HCT116 (cell line): Measurements from ENCODE around the gene UVSSA. TPM values are rescaled to one million over a fixed set of nuclear protein-coding genes. Genes with fewer than 3 reads are reported as not detected.
"Not testable (repeated sequence)": the region's sequence is repeated elsewhere in the genome, so short reads cannot be mapped to it uniquely, and the experiment has no call there.

Experiments
- ATAC-seq: fragments of 200-7000 bp; cut with Tn5 transposase; 2 replicates; pipeline ENCODE4 v1.9.1; 2020; ENCODE audit warnings: mild to moderate bottlenecking, moderate library complexity
- BruUV-seq: library from RNA; stranded (reverse); fragments of 400-500 nt; replicated peaks from 2 replicates; lab custom pipeline; 2021; lab: Mats Ljungman, UMichigan
- CTCF ChIA-PET: fragments of 300-600 bp; sonication (Branson Sonifier 250); formaldehyde crosslinking; loops from one replicate; lab custom pipeline; 2021; ENCODE audit warnings: antibody characterized with exemption; lab: Charles Lee
- POLR2A ChIA-PET: fragments of 300-600, 350-600 bp; sonication (Branson Sonifier 250); formaldehyde crosslinking; loops from one replicate; lab custom pipeline; 2021; ENCODE audit warnings: antibody characterized with exemption; lab: Charles Lee
- RAD21 ChIA-PET, 2 experiments: fragments of 300-600 bp; sonication (Branson Sonifier 250); formaldehyde crosslinking; loops; one replicate each; lab custom pipeline; 2023; ENCODE audit warnings: low total read pairs in 2 of 2; ENCODE audit not compliant: uncharacterized antibody in 2 of 2, unreplicated experiment in 2 of 2, low non-redundant PET in 1 of 2; lab: Charles Lee
- DNase-seq: peaks from one replicate; pipeline ENCODE4 v3.0.0-alpha.2; 2010; ENCODE audit warnings: low read depth, low spot score
- H2AFZ ChIP-seq: fragments of 200-600 bp; shearing (Covaris generic), sonication (generic); 2 replicates; pipeline ENCODE4 v1.6.1; 2017; ENCODE audit warnings: low read depth, mixed run types, mixed read lengths, antibody characterized with exemption, low read length; ENCODE audit not compliant: poor library complexity, severe bottlenecking
- H3K27ac ChIP-seq: 2 replicates; pipeline ENCODE4 v1.5.1; 2012; ENCODE audit warnings: low read depth, low read length
- H3K27me3 ChIP-seq: fragments of 200-600 bp; sonication (generic); 2 replicates; pipeline ENCODE4 v1.6.1; 2016; ENCODE audit warnings: mixed run types, low read length, mixed read lengths; ENCODE audit not compliant: insufficient read depth
- H3K36me3 ChIP-seq, 2 experiments: fragments of 200-500 bp in 1 of 2; fragments of 200-600 bp in 1 of 2; sonication (Bioruptor generic) in 1 of 2; sonication (generic) in 1 of 2; 2 replicates each; pipeline versions ENCODE4 v1.5.1 to v1.6.1; 2014 to 2016; ENCODE audit warnings: low read length in 2 of 2, inconsistent platforms in 1 of 2, mixed read lengths in 1 of 2, mixed run types in 1 of 2; ENCODE audit not compliant: insufficient read depth in 2 of 2, control insufficient read depth in 1 of 2
- H3K4me1 ChIP-seq, 2 experiments: fragments of 200-600 bp in 1 of 2; sonication (generic) in 1 of 2; 2 replicates each; pipeline versions ENCODE4 v1.5.1 to v1.6.1; 2012 to 2017; ENCODE audit warnings: low read length in 2 of 2, inconsistent platforms in 1 of 2, mild to moderate bottlenecking in 1 of 2, mixed read lengths in 1 of 2, mixed run types in 1 of 2, moderate library complexity in 1 of 2; ENCODE audit not compliant: insufficient read depth in 2 of 2, control insufficient read depth in 1 of 2
- H3K4me2 ChIP-seq: fragments of 200-600 bp; sonication (generic); 2 replicates; pipeline ENCODE4 v1.6.1; 2017; ENCODE audit warnings: mixed run types, low read length, mixed read lengths
- H3K4me3 ChIP-seq, 2 experiments: fragments of 200-600 bp in 1 of 2; sonication (generic) in 1 of 2; replicated peaks in 1 of 2; 2 replicates each; pipeline ENCODE4 v1.5.1; 2011 to 2016; ENCODE audit warnings: low read length in 2 of 2, control low read depth in 1 of 2, low read depth in 1 of 2, mild to moderate bottlenecking in 1 of 2, mixed read lengths in 1 of 2, mixed run types in 1 of 2
- H3K79me2 ChIP-seq: fragments of 200-600 bp; sonication (generic); 2 replicates; pipeline ENCODE4 v1.6.1; 2017; ENCODE audit warnings: mild to moderate bottlenecking, mixed run types, low read length, moderate library complexity, mixed read lengths; ENCODE audit not compliant: insufficient read depth
- H3K9ac ChIP-seq: fragments of 200-600 bp; sonication (generic); 2 replicates; pipeline ENCODE4 v1.6.1; 2016; ENCODE audit warnings: low read length, mixed read lengths
- H3K9me2 ChIP-seq: fragments of 200-600 bp; sonication (generic), shearing (Covaris generic); 2 replicates; pipeline ENCODE4 v1.6.1; 2017; ENCODE audit warnings: mixed run types, mild to moderate bottlenecking, moderate library complexity; ENCODE audit not compliant: insufficient read depth
- H3K9me3 ChIP-seq, 2 experiments: fragments of 200-500 bp in 1 of 2; fragments of 200-600 bp in 1 of 2; sonication (Bioruptor generic) in 1 of 2; sonication (generic) in 1 of 2; 2 replicates each; pipeline ENCODE4 v1.6.1; 2014 to 2017; ENCODE audit warnings: low read length in 2 of 2, mixed read lengths in 2 of 2, inconsistent platforms in 1 of 2, low read depth in 1 of 2, mild to moderate bottlenecking in 1 of 2, mixed run types in 1 of 2, moderate library complexity in 1 of 2; ENCODE audit not compliant: control insufficient read depth in 1 of 2, insufficient read depth in 1 of 2
- H4K20me1 ChIP-seq: fragments of 200-600 bp; sonication (generic), shearing (Covaris generic); 2 replicates; pipeline ENCODE4 v1.6.1; 2017; ENCODE audit warnings: mixed run types, mild to moderate bottlenecking, moderate library complexity; ENCODE audit not compliant: insufficient read depth
- intact Hi-C: fragments of 100-400 bp; cut with micrococcal nuclease; formaldehyde crosslinking; loops from 2 replicates; pipeline ENCODE4 v1.10.0; 2022
- total RNA-seq: library from RNA; stranded (reverse); gene quantifications from one replicate; pipeline ENCODE4 v1.2.1, GENCODE V29; 2021; ENCODE audit not compliant: unreplicated experiment

Gene UVSSA
- total RNA-seq, 1 experiment from 2014 or later: 30.5 TPM

GRCh38 chr4:1394554-1395388 lies 47.8 kb downstream of the UVSSA start:
- BruUV-seq, RAD21 ChIA-PET: not testable (repeated sequence)

GRCh38 chr4:1395389-1395820 lies 48.4 kb downstream of the UVSSA start:
- H3K4me2 ChIP-seq, H3K9ac ChIP-seq, H3K27me3 ChIP-seq, CTCF ChIA-PET, ATAC-seq, H3K27ac ChIP-seq, BruUV-seq, DNase-seq, H3K4me3 ChIP-seq, intact Hi-C loops, H3K79me2 ChIP-seq, H4K20me1 ChIP-seq, H3K9me2 ChIP-seq, H2AFZ ChIP-seq, POLR2A ChIA-PET, H3K4me1 ChIP-seq, H3K36me3 ChIP-seq, RAD21 ChIA-PET: not testable (repeated sequence)
- peaks cover 6 to 12% of the 10 kb centered on the region in 2 experiments; a peak in 3 of 4 replicates for H3K9me3 ChIP-seq

More at GRCh38 chr4:1394554-1395388, 47.8 kb downstream of the UVSSA start:
- H4K20me1 ChIP-seq, H3K27me3 ChIP-seq, H3K27ac ChIP-seq, intact Hi-C loops, H3K4me2 ChIP-seq, H2AFZ ChIP-seq, DNase-seq, H3K4me1 ChIP-seq, H3K36me3 ChIP-seq, POLR2A ChIA-PET, H3K79me2 ChIP-seq, H3K4me3 ChIP-seq, H3K9me2 ChIP-seq, CTCF ChIA-PET, H3K9ac ChIP-seq, ATAC-seq: not testable (repeated sequence)
- peaks cover 6 to 12% of the 10 kb centered on the region in 2 experiments; a peak in 3 of 4 replicates for H3K9me3 ChIP-seq
